Ishikawa (cell line): ENCODE results near the gene RDH14.

Source experiments
- CEBPB ChIP-seq: IDR thresholded peaks from 2 replicates; pipeline ENCODE4 v1.6.1; 2012
- CREB1 ChIP-seq: IDR thresholded peaks from 2 replicates; pipeline ENCODE4 v1.6.1; 2012; ENCODE audit warnings: low read depth
- EGR1 ChIP-seq: IDR thresholded peaks from 2 replicates; pipeline ENCODE4 v1.6.1; 2012
- EP300 ChIP-seq: IDR thresholded peaks from 2 replicates; pipeline ENCODE4 v1.6.1; 2012; ENCODE audit warnings: borderline replicate concordance
- FOXM1 ChIP-seq: IDR thresholded peaks from 2 replicates; pipeline ENCODE4 v1.6.1; 2012; ENCODE audit warnings: low read depth, borderline replicate concordance
- MAX ChIP-seq: IDR thresholded peaks from 2 replicates; pipeline ENCODE4 v1.6.1; 2012
- NFIC ChIP-seq: IDR thresholded peaks from 2 replicates; pipeline ENCODE4 v1.6.1; 2012
- RAD21 ChIP-seq: IDR thresholded peaks from 2 replicates; pipeline ENCODE4 v1.6.1; 2012; ENCODE audit warnings: low read depth
- REST ChIP-seq: IDR thresholded peaks from 2 replicates; pipeline ENCODE4 v1.6.1; 2012; ENCODE audit warnings: low read depth, mild to moderate bottlenecking
- TAF1 ChIP-seq: IDR thresholded peaks from 2 replicates; pipeline ENCODE4 v1.6.1; 2012; ENCODE audit warnings: low read depth, mild to moderate bottlenecking
- TCF12 ChIP-seq: IDR thresholded peaks from 2 replicates; pipeline ENCODE4 v1.6.1; 2012; ENCODE audit warnings: low read depth
- TEAD4 ChIP-seq: IDR thresholded peaks from 2 replicates; pipeline ENCODE4 v1.6.1; 2012
- USF1 ChIP-seq: IDR thresholded peaks from 2 replicates; pipeline ENCODE4 v1.6.1; 2012
- YY1 ChIP-seq: IDR thresholded peaks from 2 replicates; pipeline ENCODE4 v1.6.1; 2012; ENCODE audit warnings: low read depth
- ZBTB7A ChIP-seq: IDR thresholded peaks from 2 replicates; pipeline ENCODE4 v1.6.1; 2012; ENCODE audit warnings: low read depth

Gene RDH14

GRCh38 chr2:18519914-18520450 is 40.5 kb downstream of the RDH14 start:
- TF ChIP-seq RAD21 (no peak), TCF12 (no peak), ZBTB7A (no peak), TEAD4 (no peak), CREB1 (no peak), CEBPB (no peak), TAF1 (no peak), NFIC (no peak), MAX (no peak), USF1 (no peak), EP300 (no peak), REST (no peak), FOXM1 (no peak), YY1 (no peak), EGR1 (no peak)

DNA sequence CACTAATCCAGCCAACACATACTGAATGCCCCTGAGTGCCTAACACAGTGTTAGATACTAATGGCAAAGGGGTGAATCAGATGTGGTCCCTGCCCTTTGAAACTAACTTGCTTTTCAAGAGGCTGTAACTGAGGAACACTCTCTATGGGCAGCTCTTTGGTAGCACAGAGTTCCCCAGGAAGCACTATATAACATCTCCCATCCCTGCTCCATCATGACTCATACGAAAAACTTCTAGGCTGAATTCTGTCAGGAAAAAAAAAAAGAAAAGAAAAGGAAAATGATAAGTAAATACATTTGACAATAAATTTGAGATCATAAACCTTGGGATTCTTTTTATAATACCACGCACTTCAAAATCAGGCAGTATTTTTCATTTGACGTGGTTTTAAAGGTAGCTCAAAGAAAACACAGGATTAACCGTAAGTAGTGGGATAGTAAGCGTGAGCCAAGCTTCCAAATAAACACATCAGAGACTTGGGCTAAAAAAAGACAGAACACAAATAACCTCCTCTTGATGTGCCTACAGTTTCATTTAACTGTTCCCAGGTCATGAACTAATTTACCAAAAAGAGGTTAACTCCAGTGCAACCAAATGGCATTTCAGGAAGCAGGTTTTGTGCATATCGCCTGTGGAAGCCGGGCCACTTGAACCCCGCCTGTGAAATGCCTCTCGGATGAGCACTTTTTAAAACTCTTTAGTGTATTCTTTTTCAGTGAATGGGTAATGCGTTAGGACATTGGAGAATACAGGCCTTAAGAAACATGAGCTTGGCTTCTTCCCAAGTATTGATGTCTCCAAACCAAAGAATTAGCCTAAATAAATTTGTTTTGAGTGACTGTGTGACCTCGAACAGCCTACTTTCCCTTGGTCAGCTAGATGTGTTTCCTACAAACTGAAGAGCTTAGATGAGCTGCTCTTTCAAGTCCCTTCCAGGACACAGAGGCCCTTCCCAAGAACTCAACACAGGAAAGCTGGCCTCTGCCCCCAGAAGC is 42.0 kb downstream of the RDH14 start:
- TF ChIP-seq REST (no peak), NFIC (no peak)

DNA sequence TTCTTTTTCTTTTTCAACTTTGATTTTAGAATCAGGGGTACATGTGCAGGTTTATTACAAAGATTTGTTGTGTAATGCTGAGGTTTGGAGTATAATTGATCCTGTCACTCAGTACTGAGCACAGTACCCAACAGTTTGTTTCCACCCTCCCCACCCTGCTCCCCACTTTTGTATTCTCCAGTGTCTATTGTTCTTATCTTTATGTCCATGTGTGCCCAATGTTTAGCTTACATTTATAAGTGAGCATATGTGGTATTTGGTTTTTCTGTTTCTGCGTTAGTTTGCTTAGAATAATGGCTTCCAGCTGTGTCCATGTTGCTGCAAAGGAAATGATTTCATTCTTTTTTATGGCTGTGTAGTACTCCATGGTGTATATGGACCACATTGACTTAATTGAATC is 43.1 kb downstream of the RDH14 start:
- TF ChIP-seq TAF1 = no peak
- TF ChIP-seq RAD21 = no peak
- no peak for TF ChIP-seq ZBTB7A
- TF ChIP-seq NFIC = no peak
- no peak for TF ChIP-seq CEBPB
- no peak for TF ChIP-seq YY1
- no peak for TF ChIP-seq MAX
- TF ChIP-seq REST = no peak
- no peak for TF ChIP-seq USF1
- TF ChIP-seq FOXM1 = no peak
- no peak for TF ChIP-seq CREB1

DNA sequence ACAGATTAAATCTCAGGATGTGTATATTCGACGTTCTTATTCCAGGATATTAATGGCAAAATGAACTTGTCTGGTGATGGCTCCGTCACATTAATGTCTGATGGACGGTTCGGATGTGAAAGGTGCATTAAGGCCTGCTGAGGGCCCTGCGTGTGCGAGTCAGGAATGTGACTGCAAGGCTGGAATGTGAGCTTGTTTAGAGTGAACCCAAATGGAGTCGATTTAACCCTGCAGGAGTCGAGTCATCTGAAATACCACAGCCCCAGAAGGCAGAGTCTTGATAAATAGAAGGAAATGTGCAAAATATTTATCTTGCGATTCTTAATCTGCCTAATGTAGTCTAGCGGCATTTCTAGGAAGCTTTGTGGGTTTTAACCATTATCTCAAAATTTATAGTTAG is 44.3 kb downstream of the RDH14 start:
- TF ChIP-seq FOXM1 = no peak
- no peak for TF ChIP-seq TCF12
- TF ChIP-seq EP300 = no peak
- no peak for TF ChIP-seq CREB1
- TF ChIP-seq EGR1 = no peak
- TF ChIP-seq REST = no peak
- no peak for TF ChIP-seq YY1
- TF ChIP-seq USF1 = no peak
- no peak for TF ChIP-seq NFIC
- TF ChIP-seq TAF1 = no peak
- no peak for TF ChIP-seq TEAD4
- TF ChIP-seq CEBPB = no peak
- TF ChIP-seq ZBTB7A = no peak
- no peak for TF ChIP-seq RAD21
